NCI-H187 treated with DMSO at 0.1 percent for 48 hours (cell line): ENCODE measurements around the gene ADCY1.
"Not testable (repeated sequence)": the region's sequence is repeated elsewhere in the genome, so short reads cannot be mapped to it uniquely, and the experiment has no call there.

Source experiments
- DNase-seq: peaks from one replicate; lab custom pipeline; 2025; lab: John Stamatoyannopoulos, UW

The ADCY1 gene

DNA sequence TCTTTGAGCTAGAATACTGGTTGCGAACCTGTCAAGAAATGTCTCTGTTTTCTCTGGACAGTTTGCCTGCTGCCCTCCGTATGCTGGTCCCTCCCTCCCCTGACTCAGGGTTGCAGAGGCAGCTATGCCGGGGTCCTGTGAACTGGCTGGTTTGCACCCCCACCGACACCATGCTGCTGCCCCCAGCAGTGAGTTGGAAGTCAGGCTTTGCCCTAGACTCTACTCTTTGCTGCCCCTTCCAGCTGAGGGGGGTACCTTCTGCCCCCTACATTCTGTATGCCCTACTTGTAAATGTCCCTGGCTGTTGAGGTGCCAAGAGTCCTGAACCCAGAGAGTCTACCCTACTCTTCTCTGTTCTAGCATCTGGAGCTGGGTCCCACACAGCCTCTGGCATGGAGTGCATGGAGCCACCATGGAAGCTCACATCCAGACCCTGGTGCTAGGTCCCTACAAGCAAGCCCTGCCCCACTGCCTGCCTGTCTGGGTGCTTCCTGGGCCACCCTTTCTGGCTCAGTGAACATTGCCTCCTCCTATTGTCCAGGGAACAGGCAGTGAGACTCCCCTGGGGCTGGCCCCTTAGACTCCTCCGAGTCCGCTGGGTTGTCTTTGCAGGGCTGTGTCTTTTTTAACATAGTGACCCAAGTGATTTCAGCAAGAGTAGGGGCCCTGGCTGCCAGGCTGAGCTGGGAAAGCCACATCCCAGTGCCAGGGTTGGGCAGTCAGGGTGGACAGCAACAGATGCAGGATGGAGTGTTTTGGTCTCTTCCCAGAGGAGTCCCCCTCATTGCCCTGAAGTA, 138.9 kb downstream of the ADCY1 start:
- DNase-seq, result no peak

- DNase-seq, result no peak
Measured at GRCh38 chr7:45713669-45714520, 139.7 kb downstream of the ADCY1 start.

- DNase-seq, result no peak
Measured at GRCh38 chr7:45714521-45714820, 140.3 kb downstream of the ADCY1 start.

DNA sequence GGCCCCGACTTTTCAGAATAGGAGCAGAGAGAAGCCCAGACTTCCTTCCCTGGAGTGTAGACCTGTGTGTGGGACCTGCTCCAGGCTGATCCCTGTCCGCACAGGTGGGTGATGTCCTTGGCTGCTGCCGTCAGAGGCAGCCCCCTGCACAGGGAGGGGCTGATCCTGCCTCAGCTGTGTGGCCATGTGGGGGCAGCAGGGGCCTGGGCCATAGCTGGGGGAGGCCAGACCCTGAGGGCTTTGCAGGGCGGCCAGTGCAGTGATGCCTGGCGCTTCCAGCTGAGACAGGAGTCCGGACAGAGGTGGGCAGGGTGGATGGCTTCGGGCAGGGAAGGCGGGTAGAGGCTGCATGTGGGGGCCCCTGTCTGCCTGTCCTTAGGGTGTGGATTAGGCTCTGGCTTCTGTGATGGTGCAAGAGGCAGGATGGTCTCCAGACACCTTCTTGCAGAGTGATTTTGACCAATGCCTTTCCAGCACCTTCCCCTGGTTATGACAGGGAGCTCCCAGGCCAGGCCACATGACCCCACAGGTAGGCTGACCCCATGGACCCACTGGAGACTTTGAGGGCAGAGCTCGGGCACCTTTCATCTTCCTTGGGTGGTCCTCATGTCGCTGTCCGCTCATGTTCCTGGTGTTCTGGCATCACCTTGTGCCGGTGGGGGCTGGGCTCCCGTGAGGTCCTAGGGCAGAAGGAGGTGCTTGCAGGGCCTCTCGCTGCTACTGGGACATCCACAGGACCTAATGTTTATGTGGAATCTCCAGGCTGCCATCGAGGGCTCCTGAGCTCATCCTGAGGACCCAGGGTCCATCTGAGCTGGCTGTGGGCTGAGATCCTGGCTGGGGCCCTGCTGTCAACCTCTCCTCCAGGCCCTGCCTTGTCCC, 141.5 kb downstream of the ADCY1 start:
- no peak for DNase-seq

- DNase-seq, result no peak
Measured at GRCh38 chr7:45716380-45717203, 142.4 kb downstream of the ADCY1 start.

- no peak for DNase-seq
Measured at GRCh38 chr7:45717537-45718235, 143.5 kb downstream of the ADCY1 start.

DNA sequence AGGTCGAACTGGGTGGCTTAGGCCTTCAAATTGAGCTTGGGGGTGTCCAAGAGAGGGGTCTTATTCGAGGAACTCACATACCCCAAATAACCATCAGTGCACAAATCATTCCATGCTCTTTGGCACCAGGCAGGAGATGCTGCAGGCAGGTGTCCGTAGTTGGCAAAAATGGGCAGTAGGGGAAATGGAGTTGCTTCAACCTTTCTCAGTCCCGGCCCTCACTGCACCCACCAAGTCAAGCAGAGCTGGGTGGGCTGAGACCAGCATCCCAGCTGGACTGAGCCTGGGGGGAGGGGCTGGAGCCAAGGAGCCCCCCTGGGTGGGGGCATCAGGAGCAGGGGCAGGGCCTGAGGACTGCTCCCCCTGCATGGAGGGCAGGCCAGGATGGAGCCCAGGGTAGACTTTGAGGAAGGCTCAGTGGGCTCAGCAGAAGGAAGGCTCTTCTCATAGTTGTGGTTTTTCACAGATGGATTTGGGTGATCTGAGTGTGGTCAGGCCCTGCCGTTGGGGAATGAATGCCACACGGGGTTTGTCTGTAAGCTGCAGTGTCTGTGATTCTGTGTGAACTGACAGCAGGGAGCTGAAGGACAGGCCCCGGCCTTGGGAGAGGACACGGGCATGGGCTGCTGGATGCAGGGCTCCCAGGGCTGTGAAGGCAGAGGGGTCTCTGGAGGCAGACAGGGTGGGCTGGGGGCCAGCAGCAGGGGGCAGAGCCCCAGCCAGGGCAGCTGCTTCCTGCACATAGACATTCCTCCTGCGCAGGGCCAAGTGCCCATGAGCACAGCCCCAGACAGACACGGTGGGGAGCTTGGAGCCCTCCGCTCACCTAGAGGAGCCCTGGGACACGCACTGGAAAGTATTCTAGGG, 144.5 kb downstream of the ADCY1 start:
- DNase-seq, result no peak

- DNase-seq, result no peak
Measured at GRCh38 chr7:45720989-45721388, 146.8 kb downstream of the ADCY1 start.

GRCh38 chr7:45721686-45722598, 147.8 kb downstream of the ADCY1 start:
- no peak for DNase-seq

DNA sequence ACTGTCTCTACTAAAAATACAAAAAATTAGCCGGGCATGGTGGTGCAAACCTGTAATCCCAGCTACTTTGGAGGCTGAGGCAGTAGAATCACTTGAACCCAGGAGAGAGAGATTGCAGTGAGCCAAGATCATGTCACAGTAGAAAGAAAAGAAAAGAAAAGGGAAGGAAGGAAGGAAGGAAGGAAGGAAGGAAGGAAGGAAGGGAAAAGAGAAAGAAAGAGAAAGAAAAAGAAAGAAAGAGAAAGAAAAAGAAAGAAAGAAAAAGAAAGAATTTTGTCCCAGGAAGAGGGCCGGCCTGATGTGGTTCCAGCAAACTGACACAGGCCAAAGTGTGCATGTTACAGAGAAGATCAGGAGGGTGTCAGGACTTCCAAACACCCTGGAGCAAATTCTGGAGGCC, 151.1 kb downstream of the ADCY1 start:
- DNase-seq, result not testable (repeated sequence)

GRCh38 chr7:45726883-45727282, 152.7 kb downstream of the ADCY1 start:
- no peak for DNase-seq

GRCh38 chr7:45731692-45732443, 157.7 kb downstream of the ADCY1 start:
- DNase-seq, result not testable (repeated sequence)

- not testable (repeated sequence) for DNase-seq
Measured at GRCh38 chr7:45738920-45739319, 164.8 kb downstream of the ADCY1 start.

DNA sequence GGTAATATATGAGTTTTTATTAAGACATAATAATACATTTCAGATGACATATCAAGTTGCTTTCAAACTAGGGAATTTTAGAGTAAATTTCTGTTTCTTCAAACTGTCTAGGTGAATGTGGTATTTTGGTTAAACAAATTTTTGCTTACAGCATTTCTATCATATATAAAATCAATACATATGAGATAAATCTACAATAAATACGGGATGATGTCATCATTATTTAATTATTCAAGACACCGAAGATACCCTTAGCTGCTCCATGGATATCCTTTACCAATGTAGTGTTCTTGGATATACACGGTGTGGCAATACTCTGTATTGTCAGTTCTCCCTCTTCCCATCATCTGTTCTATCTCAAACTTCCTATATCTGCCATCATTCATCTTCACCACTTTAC, 166.4 kb downstream of the ADCY1 start:
- DNase-seq, result not testable (repeated sequence)

GRCh38 chr7:45748976-45749375, 174.8 kb downstream of the ADCY1 start:
- DNase-seq, result not testable (repeated sequence)

- DNase-seq, result not testable (repeated sequence)
Measured at GRCh38 chr7:45751352-45751751, 177.2 kb downstream of the ADCY1 start.

DNA sequence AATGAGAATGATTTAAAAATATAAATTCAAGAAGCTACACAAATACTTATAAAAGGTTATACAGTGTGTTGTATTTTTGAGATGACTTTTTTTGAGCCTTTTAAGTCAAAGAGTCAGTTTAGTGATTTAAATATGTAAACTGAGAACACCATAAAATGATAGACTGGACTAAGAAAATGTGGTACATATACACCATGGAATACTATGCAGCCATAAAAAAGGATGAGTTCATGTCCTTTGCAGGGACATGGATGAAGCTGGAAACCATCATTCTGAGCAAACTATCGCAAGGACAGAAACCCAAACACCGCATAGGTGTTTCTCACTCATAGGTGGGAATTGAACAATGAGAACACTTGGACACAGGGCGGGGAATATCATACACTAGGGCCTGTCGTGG, 182.2 kb downstream of the ADCY1 start:
- not testable (repeated sequence) for DNase-seq

DNA sequence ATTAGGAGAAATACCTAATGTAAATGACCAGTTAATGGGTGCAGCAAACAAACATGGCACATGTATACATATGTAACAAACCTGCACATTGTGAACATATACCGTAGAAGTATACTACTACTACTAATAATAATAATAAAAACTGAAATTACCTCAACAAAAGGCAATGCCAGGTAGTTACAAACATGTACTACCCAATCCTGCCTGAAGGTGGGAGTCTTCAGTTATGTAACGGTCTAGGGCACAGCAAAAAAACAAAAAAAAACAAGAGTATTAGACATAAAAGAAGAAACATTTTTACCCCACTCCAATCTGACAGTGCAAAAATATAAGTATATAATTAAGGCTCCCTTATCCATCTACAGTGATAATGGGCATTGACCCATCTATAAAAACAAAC, 182.6 kb downstream of the ADCY1 start:
- not testable (repeated sequence) for DNase-seq
